Measurements from ENCODE around the gene P2RY11.

P2RY11 gene

GRCh38 chr19:10104665-10105508 is 6.6 kb upstream of the P2RY11 start:
- Mint-ChIP-seq H3K27me3 (peaks cover 2% of the 10 kb centered on the region), H3K4me1 (peaks cover 82% of the 10 kb centered on the region), H3K4me3 (peak overlapping the region; percentile 94), H3K9me3 (no peaks in the 10 kb centered on the region), H3K27ac (peak overlapping the region; percentile 100), H3K36me3 (ENCODE audit: low read depth) (peaks cover 37% of the 10 kb centered on the region)
- ATAC-seq (peak; percentile 77), DNase-seq (peak; percentile 75)

- peaks cover 40% of the 10 kb centered on the region for H3K36me3 Mint-ChIP-seq (ENCODE audit: low read depth)
- H3K9me3 Mint-ChIP-seq = no peaks in the 10 kb centered on the region
- peaks cover 85% of the 10 kb centered on the region for H3K4me1 Mint-ChIP-seq
- peak overlapping the region; percentile 100 for H3K27ac Mint-ChIP-seq
- DNase-seq (peak; percentile 85), ATAC-seq (peak; percentile 59)
- H3K27me3 Mint-ChIP-seq = peaks cover 2% of the 10 kb centered on the region
- H3K4me3 Mint-ChIP-seq = peak overlapping the region; percentile 94
Observed at GRCh38 chr19:10105509-10106099, 5.9 kb upstream of the P2RY11 start.

GRCh38 chr19:10106100-10106936 is 5.2 kb upstream of the P2RY11 start, which contains the start of gene PPAN:
Gene PPAN (plus strand): TSS chr19:10106362. CDS start chr19:10106395, 33 bp downstream.
- ATAC-seq (peak; percentile 56), DNase-seq (peak; percentile 97)
- Mint-ChIP-seq H3K9me3 (no peaks in the 10 kb centered on the region), H3K27me3 (peaks cover 2% of the 10 kb centered on the region), H3K4me1 (peaks cover 84% of the 10 kb centered on the region), H3K4me3 (peak within 1 kb of the TSS; percentile 94), H3K36me3 (ENCODE audit: low read depth) (peaks cover 45% of the 10 kb centered on the region), H3K27ac (peak within 1 kb of the TSS; percentile 100)

DNA sequence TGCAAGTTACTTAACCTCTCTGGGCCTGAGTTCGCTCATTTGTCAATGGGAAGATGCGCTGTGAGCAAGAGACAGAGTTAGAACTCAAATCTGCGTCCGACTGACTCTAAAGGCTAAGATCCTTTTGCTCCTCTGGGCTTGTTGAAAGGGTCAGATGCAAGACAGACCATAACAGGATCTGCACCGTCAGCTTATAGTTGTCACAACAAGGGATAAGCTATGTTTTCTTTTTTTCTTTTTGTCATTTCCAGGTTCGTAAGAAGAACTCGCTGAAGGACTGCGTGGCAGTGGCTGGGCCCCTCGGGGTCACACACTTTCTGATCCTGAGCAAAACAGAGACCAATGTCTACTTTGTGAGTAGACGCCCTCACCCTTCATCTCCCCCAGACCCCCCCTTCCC is 4.2 kb upstream of the P2RY11 start:
- Mint-ChIP-seq H3K4me3 (peak overlapping the region; percentile 94), H3K9me3 (no peaks in the 10 kb centered on the region), H3K27ac (peak overlapping the region; percentile 100), H3K27me3 (peaks cover 2% of the 10 kb centered on the region), H3K36me3 (ENCODE audit: low read depth) (peaks cover 53% of the 10 kb centered on the region), H3K4me1 (peaks cover 85% of the 10 kb centered on the region)
- ATAC-seq (no peak), DNase-seq (no peak)

- Mint-ChIP-seq H3K27me3 (peaks cover 2% of the 10 kb centered on the region), H3K36me3 (ENCODE audit: low read depth) (peaks cover 59% of the 10 kb centered on the region), H3K9me3 (no peaks in the 10 kb centered on the region), H3K27ac (peak overlapping the region; percentile 100), H3K4me3 (peak overlapping the region; percentile 94), H3K4me1 (peaks cover 85% of the 10 kb centered on the region)
- DNase-seq (no peak), ATAC-seq (no peak)
Observed at GRCh38 chr19:10107817-10108367, 3.6 kb upstream of the P2RY11 start.

DNA sequence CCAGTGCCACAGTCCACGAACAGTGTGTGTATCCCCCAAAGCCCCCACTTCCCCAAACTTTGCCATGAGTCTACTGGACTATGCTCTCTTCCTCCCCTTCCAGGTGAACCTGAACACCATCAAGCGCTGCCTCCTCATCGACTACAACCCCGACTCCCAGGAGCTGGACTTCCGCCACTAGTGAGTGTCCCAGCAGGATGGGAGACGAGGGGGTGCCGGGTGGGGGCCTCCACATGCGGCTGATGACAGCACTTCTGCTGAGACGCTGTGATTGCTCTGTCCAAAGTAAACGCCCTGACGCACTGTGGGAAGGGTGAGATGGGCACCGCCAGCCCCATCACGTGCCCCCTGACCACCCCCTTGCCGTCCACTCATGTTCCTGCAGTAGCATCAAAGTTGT is 2.0 kb upstream of the P2RY11 start:
- no peaks in the 10 kb centered on the region for H3K9me3 Mint-ChIP-seq
- peaks cover 83% of the 10 kb centered on the region for H3K4me1 Mint-ChIP-seq
- H3K36me3 Mint-ChIP-seq (ENCODE audit: low read depth) = peaks cover 61% of the 10 kb centered on the region
- peak overlapping the region; percentile 85 for H3K27ac Mint-ChIP-seq
- peak overlapping the region; percentile 94 for H3K4me3 Mint-ChIP-seq
- ATAC-seq (no peak), DNase-seq (no peak)
- peaks cover 2% of the 10 kb centered on the region for H3K27me3 Mint-ChIP-seq

- DNase-seq = no peak
- peak overlapping the region; percentile 94 for H3K4me3 Mint-ChIP-seq
- H3K4me1 Mint-ChIP-seq = peaks cover 80% of the 10 kb centered on the region
- no peak for ATAC-seq
- H3K27ac Mint-ChIP-seq = peak overlapping the region; percentile 92
- H3K9me3 Mint-ChIP-seq = no peaks in the 10 kb centered on the region
- peaks cover 66% of the 10 kb centered on the region for H3K36me3 Mint-ChIP-seq (ENCODE audit: low read depth)
- no peaks in the 10 kb centered on the region for H3K27me3 Mint-ChIP-seq
Observed at GRCh38 chr19:10110076-10110971, 1.2 kb upstream of the P2RY11 start.

GRCh38 chr19:10110972-10111317 is 548 bp upstream of the P2RY11 start:
- Mint-ChIP-seq H3K4me3 (peak overlapping the region; percentile 79), H3K36me3 (ENCODE audit: low read depth) (peaks cover 71% of the 10 kb centered on the region), H3K27me3 (no peaks in the 10 kb centered on the region), H3K9me3 (no peaks in the 10 kb centered on the region), H3K4me1 (peaks cover 75% of the 10 kb centered on the region), H3K27ac (peak overlapping the region; percentile 95)
- DNase-seq (no peak), ATAC-seq (no peak)

GRCh38 chr19:10112037-10112761 is 706 bp downstream of the P2RY11 start:
- Mint-ChIP-seq H3K4me1 (peaks cover 71% of the 10 kb centered on the region), H3K27ac (peak overlapping the region; percentile 95), H3K27me3 (no peaks in the 10 kb centered on the region), H3K9me3 (no peaks in the 10 kb centered on the region), H3K36me3 (ENCODE audit: low read depth) (peaks cover 68% of the 10 kb centered on the region), H3K4me3 (peak overlapping the region; percentile 79)
- DNase-seq (peak; percentile 75), ATAC-seq (peak; percentile 60)

DNA sequence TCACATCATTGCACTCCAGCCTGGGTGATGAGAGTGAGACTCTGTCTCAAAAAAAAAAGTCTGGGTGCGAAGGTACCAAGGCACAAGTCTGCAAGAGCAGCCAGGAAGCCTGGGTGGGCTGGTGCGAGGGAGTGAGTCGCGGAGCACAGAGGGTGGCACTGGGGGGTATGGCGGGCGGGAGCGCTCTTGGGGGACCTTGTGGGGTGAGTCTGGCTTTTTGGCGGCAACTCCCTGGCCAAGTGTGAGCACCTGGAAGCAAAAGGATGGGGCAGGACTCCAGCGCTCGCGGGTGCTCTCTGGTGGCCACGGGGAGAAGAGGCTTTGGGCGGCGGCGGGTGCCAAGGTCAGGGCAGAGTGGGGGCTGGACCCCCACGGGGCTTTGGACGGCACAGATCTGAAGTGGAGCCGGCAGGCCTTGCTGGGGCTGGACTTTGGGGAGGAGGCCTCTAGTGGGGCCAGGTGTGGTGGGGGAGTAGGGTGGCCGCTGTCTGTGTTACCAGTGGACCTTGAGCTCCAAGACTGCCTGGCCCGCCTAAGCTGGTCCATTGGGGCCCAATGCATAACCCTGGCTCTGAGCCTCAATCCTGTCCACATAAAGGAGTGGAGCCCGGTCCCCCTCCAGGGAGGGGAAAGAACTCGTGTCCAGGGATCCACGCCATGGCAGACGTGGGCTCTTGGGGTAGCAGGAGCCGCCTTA is 1.6 kb downstream of the P2RY11 start:
- peak overlapping the region; percentile 79 for H3K4me3 Mint-ChIP-seq
- DNase-seq = peak; percentile 81
- no peaks in the 10 kb centered on the region for H3K27me3 Mint-ChIP-seq
- H3K9me3 Mint-ChIP-seq = no peaks in the 10 kb centered on the region
- peaks cover 63% of the 10 kb centered on the region for H3K36me3 Mint-ChIP-seq (ENCODE audit: low read depth)
- peak overlapping the region; percentile 95 for H3K27ac Mint-ChIP-seq
- H3K4me1 Mint-ChIP-seq = peaks cover 73% of the 10 kb centered on the region
- ATAC-seq = peak; percentile 26

- H3K27me3 Mint-ChIP-seq = no peaks in the 10 kb centered on the region
- no peaks in the 10 kb centered on the region for H3K9me3 Mint-ChIP-seq
- peaks cover 58% of the 10 kb centered on the region for H3K36me3 Mint-ChIP-seq (ENCODE audit: low read depth)
- ATAC-seq = peak; percentile 1
- peak overlapping the region; percentile 79 for H3K4me3 Mint-ChIP-seq
- H3K4me1 Mint-ChIP-seq = peaks cover 73% of the 10 kb centered on the region
- peak overlapping the region; percentile 95 for H3K27ac Mint-ChIP-seq
- peak; percentile 37 for DNase-seq
Observed at GRCh38 chr19:10113592-10113963, 2.1 kb downstream of the P2RY11 start.

- ATAC-seq (peak; percentile 2), DNase-seq (peak; percentile 30)
- H3K9me3 Mint-ChIP-seq = no peaks in the 10 kb centered on the region
- H3K4me3 Mint-ChIP-seq = no peak overlapping the region
- H3K36me3 Mint-ChIP-seq (ENCODE audit: low read depth) = peaks cover 58% of the 10 kb centered on the region
- peak overlapping the region; percentile 95 for H3K27ac Mint-ChIP-seq
- H3K4me1 Mint-ChIP-seq = peaks cover 73% of the 10 kb centered on the region
- no peaks in the 10 kb centered on the region for H3K27me3 Mint-ChIP-seq
Observed at GRCh38 chr19:10113964-10114650, 2.6 kb downstream of the P2RY11 start.

Measured in activated naive CD8-positive, alpha-beta T cell treated with anti-CD3 and anti-CD28 coated beads, Interleukin-2, amount 50 U/mL, for 24 hours (primary cell).